Endothelial cell (in vitro differentiated cells): Measurements from ENCODE around the gene FOXO6. TPM values are rescaled to one million over a fixed set of nuclear protein-coding genes. Genes with fewer than 3 reads are reported as not detected.

ENCODE experiments used
- DNase-seq: peaks from one replicate; pipeline ENCODE4 v3.0.0; 2021; ENCODE audit warnings: low spot score
- H3K27ac Mint-ChIP-seq: one replicate; pipeline ENCODE4 v1.8.0; 2021; ENCODE audit warnings: mixed read lengths, inconsistent platforms; ENCODE audit not compliant: unreplicated experiment
- H3K27me3 Mint-ChIP-seq: one replicate; pipeline ENCODE4 v1.8.0; 2021; ENCODE audit warnings: mild to moderate bottlenecking, moderate library complexity, mixed read lengths, inconsistent platforms; ENCODE audit not compliant: unreplicated experiment
- H3K36me3 Mint-ChIP-seq: one replicate; pipeline ENCODE4 v1.8.0; 2021; ENCODE audit warnings: mild to moderate bottlenecking, low read depth, mixed read lengths, inconsistent platforms; ENCODE audit not compliant: unreplicated experiment
- H3K4me1 Mint-ChIP-seq: one replicate; pipeline ENCODE4 v1.8.0; 2021; ENCODE audit warnings: mild to moderate bottlenecking, mixed read lengths, inconsistent platforms; ENCODE audit not compliant: unreplicated experiment
- H3K4me3 Mint-ChIP-seq: one replicate; pipeline ENCODE4 v1.8.0; 2021; ENCODE audit warnings: mild to moderate bottlenecking, mixed read lengths, inconsistent platforms; ENCODE audit not compliant: unreplicated experiment
- H3K9me3 Mint-ChIP-seq: one replicate; pipeline ENCODE4 v1.8.0; 2021; ENCODE audit warnings: mixed read lengths, inconsistent platforms; ENCODE audit not compliant: unreplicated experiment
- CTCF ChIP-seq: fragments of 200-600 bp; sonication (generic); IDR thresholded peaks from one replicate; pipeline ENCODE4 v1.5.0; 2021; ENCODE audit warnings: antibody characterized with exemption; ENCODE audit not compliant: unreplicated experiment
- total RNA-seq: library from RNA; stranded (reverse); fragmentation: NEBNext Ultra II Directional; extraction: Animal tissue kit (Norgen Biotek cat#: 25700); gene quantifications from one replicate; pipeline ENCODE4 v1.2.1, GENCODE V29; 2021; ENCODE audit not compliant: unreplicated experiment

The FOXO6 gene
- total RNA-seq, 1 donor from 2014 or later, result 0.23 TPM

- Mint-ChIP-seq H3K4me1 (peaks cover 2% of the 10 kb centered on the region), H3K27me3 (peaks cover 18% of the 10 kb centered on the region), H3K9me3 (no peaks in the 10 kb centered on the region), H3K36me3 (peaks cover 13% of the 10 kb centered on the region), H3K27ac (no peak overlapping the region), H3K4me3 (no peak overlapping the region)
- no peak for TF ChIP-seq CTCF
- DNase-seq, result no peak
These were observed 27.3 kb downstream of the FOXO6 start for GRCh38 chr1:41388510-41388909.

- Mint-ChIP-seq H3K9me3 (no peaks in the 10 kb centered on the region), H3K4me3 (no peak overlapping the region), H3K4me1 (peaks cover 2% of the 10 kb centered on the region), H3K27ac (no peak overlapping the region), H3K36me3 (peaks cover 8% of the 10 kb centered on the region), H3K27me3 (peaks cover 15% of the 10 kb centered on the region)
- no peak for TF ChIP-seq CTCF
- DNase-seq, result no peak
These were observed 27.8 kb downstream of the FOXO6 start for GRCh38 chr1:41389009-41389408.

- peaks cover 1% of the 10 kb centered on the region for H3K36me3 Mint-ChIP-seq
- H3K4me1 Mint-ChIP-seq, result peaks cover 6% of the 10 kb centered on the region
- TF ChIP-seq CTCF, result no peak
- H3K9me3 Mint-ChIP-seq, result no peaks in the 10 kb centered on the region
- no peak overlapping the region for H3K4me3 Mint-ChIP-seq
- DNase-seq, result no peak
- no peak overlapping the region for H3K27ac Mint-ChIP-seq
- peaks cover 4% of the 10 kb centered on the region for H3K27me3 Mint-ChIP-seq
These were observed 28.9 kb downstream of the FOXO6 start for GRCh38 chr1:41390166-41390565.

- Mint-ChIP-seq H3K36me3 (peaks cover 2% of the 10 kb centered on the region), H3K27me3 (peaks cover 3% of the 10 kb centered on the region), H3K9me3 (no peaks in the 10 kb centered on the region), H3K4me3 (no peak overlapping the region), H3K4me1 (peaks cover 8% of the 10 kb centered on the region), H3K27ac (no peak overlapping the region)
- DNase-seq, result no peak
- no peak for TF ChIP-seq CTCF
These were observed 29.3 kb downstream of the FOXO6 start for GRCh38 chr1:41390573-41390972.

GRCh38 chr1:41391834-41392527, 30.7 kb downstream of the FOXO6 start:
- peaks cover 3% of the 10 kb centered on the region for H3K36me3 Mint-ChIP-seq
- H3K27me3 Mint-ChIP-seq, result peaks cover 5% of the 10 kb centered on the region
- DNase-seq, result no peak
- H3K9me3 Mint-ChIP-seq, result no peaks in the 10 kb centered on the region
- peaks cover 14% of the 10 kb centered on the region for H3K4me1 Mint-ChIP-seq
- H3K27ac Mint-ChIP-seq, result no peak overlapping the region
- no peak overlapping the region for H3K4me3 Mint-ChIP-seq
- no peak for TF ChIP-seq CTCF
